NCI-H128 (cell line): ENCODE results near the gene IGSF8.

Experiments used
- DNase-seq: peaks from one replicate; lab custom pipeline; 2025; ENCODE audit not compliant: unreplicated experiment; lab: John Stamatoyannopoulos, UW

The IGSF8 gene

DNA sequence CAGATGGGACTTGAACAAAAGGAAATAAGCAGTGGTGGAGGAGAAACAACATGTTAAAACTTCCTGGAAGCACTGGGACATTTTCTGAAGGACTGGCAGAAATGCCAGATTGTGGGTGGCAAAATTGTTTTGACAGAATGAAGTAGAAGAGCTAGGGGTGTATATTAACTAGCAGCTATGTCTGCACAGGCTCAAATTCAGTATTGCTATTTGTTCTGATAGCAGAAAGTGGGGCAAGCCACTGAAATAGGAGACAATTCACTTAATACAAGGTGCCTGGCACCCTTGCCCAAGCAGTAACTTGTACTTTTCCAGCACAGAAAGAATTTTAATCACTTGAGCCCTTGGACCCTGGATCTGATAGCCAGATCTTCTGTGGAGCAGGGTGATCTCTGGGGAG is 54.9 kb downstream of the IGSF8 start:
- DNase-seq, result no peak
